ENCODE results near the gene FAM83C.
"Not testable (repeated sequence)": the region's sequence is repeated elsewhere in the genome, so short reads cannot be mapped to it uniquely, and the experiment has no call there.

FAM83C gene

DNA sequence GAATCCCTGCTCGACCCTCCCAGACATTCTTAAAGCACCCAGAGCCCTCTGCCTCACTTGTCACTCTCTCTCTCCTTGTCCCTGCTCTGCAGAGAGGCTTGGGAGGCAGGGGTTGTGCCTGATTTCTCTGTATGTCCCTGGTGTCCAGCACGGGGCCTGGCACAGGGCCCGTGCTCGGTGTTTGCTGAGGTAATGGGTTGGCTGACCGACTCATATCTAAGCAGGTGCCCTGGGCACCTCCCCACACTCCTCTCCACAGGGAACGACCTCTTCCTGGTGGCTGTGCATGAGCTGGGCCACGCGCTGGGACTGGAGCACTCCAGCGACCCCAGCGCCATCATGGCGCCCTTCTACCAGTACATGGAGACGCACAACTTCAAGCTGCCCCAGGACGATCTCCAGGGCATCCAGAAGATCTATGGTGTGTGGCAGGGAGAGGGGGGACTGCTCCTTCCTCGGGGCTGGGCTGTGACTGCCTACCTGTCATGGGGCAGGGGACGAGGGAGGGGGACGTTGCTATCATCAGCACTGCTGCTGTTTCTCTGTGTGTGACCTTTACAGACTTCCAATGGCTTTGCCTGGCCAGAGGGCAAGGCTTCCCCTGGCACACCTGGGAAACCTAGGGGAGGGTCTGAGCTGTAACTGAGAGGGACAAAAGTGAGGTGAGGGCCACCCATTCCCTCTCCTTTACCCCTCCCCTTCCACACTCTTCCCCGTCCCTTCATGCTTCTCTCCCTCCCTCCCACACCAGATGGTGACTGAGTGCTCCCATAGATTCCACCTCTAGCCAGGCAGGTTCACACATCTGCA is 28.5 kb downstream of the FAM83C start:
- DNase-seq (ENCODE audit: low read depth), result no peak

DNA sequence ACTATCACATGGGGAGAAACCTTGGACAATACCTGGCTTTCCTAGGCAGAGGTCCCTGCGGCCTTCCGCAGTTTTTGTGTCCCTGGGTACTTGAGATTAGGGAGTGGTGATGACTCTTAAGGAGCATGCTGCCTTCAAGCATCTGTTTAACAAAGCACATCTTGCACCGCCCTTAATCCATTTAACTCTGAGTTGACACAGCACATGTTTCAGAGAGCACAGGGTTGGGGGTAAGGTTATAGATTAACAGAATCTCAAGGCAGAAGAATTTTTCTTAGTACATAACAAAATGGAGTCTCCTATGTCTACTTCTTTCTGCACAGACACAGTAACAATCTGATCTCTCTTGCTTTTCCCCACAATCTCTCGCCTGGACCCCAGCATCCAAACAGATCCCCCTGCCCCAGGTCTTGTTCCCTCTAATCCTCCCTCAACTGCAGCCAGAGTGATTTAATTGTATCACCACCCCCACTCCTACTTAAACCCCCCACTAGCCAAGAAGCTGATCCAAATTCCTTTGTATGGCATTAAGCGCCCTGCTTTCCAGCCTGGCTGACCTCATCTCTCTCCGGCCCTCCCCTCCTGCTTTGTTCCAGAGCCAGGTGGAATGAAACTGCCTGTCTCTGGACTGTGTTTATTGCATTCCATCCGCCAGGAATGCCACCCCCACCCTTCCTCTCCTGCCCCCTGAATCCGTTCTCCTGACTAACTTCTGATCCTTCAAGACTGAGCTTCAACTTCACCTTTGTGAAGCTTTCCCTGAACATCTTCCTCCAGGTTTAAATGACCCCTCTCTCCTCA is 29.3 kb downstream of the FAM83C start:
- peak; percentile 77 for DNase-seq (ENCODE audit: low read depth)

DNA sequence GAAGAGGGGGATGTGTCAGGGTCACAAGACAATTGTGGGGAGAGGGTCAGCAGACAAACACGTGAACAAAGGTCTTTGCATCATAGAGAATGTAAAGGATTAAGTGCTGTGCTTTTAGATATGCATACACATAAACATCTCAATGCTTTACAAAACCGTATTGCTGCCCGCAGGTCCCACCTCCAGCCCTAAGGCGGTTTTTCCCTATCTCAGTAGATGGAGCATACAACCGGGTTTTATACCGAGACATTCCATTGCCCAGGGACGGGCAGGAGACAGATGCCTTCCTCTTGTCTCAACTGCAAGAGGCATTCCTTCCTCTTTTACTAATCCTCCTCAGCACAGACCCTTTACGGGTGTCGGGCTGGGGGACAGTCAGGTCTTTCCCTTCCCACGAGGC is 29.9 kb downstream of the FAM83C start:
- DNase-seq (ENCODE audit: low read depth), result not testable (repeated sequence)

DNA sequence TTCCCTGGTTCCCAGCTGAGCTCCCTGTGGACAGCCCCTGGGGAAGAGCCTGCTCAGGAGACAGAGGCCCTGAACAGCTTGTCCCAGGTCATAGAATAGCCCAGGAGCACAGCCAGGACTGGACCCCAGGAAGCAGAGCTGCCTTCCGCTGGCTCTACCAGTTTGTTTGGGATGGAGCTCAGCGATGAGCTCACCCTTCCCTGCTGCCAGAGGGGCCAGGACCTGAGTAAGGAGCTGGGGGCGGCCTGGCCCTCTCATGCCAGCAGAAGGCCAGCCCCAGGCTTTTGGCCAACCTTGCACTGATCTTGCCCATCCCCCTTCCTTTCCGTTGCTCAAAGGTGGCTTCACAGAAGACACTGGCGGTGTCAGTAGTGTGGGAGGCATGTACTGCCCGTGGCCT is 31.8 kb downstream of the FAM83C start:
- DNase-seq (ENCODE audit: low read depth), result no peak

DNA sequence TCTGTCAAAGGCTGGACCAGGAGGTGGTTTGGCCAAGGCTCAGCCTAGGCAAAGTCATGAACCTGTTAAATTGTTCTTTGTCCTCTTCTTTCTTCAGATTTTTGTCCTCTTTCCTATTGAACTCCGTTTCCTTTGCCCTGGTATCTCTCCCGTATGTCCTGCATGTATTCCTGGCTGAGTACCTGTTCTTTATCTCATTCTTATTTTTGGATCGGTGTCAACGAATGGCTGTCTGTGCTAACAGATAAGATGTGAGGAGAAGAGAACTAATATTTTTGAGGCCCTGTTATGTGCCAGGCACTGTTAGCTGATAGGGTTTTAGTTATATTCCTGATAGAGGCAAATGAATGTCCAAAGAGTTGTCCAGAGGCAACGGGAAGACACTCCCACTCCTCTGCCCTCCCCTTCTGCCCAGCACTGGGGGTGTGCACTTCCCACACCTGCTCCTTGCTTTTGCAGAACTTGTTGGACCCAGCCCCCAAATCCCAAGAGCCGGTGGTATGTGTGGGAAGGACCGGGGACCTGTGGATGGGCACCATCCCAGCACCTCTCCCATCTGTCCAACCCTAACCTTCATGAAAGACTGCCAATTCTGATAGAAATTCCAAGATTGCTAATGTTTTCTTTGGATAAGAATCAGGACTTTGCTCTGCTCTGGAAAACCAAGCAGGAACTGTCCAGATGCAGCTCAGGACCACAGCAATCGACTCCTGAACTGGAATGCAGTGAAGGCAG is 34.9 kb downstream of the FAM83C start:
- DNase-seq (ENCODE audit: low read depth), result peak; percentile 59

DNA sequence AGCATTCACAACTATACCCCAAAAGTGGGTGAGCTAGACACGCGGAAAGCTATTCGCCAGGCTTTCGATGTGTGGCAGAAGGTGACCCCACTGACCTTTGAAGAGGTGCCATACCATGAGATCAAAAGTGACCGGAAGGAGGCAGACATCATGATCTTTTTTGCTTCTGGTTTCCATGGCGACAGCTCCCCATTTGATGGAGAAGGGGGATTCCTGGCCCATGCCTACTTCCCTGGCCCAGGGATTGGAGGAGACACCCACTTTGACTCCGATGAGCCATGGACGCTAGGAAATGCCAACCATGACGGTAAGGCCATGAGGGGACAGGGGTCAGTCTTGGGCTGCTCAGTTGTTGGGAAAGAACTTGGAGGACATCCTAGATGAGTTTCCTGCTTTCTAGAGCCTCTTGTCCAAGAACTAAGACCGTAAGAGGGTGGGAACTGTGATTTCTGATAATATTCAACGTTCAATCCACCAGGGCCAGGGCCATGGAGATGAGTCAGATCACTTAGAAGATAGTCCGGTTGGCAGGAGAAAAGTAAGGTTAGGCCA is 37.7 kb downstream of the FAM83C start:
- no peak for DNase-seq (ENCODE audit: low read depth)

DNA sequence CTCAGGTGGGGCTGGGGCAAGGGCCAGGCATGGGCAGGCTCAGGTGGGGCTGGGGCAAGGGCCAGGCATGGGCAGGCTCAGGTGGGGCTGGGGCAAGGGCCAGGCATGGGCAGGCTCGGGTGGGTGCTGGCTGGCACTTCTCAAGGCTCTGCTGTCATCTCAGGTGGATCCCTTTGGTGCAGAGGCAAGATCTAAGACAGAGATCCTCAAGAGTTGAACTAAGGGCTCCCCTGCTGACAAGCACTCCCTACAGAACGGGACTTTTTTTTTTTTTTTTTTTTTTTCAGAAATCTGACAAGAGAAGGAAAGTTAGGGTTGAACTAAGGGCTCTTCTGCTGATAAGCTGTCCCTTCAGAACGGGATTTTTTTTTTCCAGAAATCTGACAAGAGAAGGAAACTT is 39.2 kb downstream of the FAM83C start:
- no peak for DNase-seq (ENCODE audit: low read depth)

DNA sequence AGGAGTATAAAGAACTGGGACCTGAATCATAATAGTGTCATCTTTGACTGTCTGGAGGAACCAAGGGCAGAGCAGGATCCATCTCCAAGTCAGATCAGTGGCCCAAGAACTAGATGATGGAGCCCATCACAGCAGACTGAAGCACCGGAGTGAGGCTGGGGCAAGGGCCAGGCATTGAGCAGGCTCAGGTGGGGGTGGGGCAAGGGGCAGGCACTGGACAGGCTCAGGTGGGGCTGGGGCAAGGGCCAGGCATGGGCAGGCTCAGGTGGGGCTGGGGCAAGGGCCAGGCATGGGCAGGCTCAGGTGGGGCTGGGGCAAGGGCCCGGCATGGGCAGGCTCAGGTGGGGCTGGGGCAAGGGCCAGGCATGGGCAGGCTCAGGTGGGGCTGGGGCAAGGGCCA is 39.6 kb downstream of the FAM83C start:
- DNase-seq (ENCODE audit: low read depth), result not testable (repeated sequence)

DNA sequence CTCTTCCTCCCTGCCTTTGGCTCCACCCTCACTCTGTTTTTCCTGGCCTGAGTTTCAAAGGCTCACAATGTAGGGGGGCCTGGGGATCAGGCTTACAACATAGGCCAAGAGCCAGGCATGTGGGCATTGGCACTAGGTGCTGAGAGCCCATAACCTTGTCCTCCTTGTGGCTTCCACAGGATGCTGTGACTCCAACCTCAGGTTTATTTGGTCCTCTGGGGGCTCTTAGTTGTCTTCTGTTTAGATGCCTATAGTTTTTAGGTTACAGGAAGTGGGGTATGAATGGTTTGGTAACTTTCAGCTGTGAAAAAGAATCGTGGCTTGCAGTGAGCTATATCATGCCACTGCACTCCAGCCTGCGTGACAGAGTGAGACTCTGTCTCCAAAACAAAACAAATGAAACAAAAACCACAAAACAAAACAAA is 40.2 kb downstream of the FAM83C start:
- DNase-seq (ENCODE audit: low read depth), result no peak

DNA sequence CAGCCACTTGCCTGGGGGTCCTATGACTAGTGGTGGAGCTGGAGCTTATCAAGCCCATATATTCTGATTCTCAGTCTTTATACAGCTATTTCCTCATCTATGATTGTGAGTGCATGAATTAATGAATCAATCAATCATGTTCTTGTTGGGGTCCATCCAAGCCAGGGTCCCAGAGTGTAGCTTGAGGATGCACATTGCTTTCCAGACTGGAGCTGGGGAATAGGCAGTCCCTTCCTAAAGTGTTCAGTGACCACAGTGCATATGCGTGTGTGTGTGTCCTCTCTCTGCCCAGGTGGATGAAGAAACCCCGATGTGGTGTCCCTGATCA is 40.6 kb downstream of the FAM83C start:
- DNase-seq (ENCODE audit: low read depth), result no peak

DNA sequence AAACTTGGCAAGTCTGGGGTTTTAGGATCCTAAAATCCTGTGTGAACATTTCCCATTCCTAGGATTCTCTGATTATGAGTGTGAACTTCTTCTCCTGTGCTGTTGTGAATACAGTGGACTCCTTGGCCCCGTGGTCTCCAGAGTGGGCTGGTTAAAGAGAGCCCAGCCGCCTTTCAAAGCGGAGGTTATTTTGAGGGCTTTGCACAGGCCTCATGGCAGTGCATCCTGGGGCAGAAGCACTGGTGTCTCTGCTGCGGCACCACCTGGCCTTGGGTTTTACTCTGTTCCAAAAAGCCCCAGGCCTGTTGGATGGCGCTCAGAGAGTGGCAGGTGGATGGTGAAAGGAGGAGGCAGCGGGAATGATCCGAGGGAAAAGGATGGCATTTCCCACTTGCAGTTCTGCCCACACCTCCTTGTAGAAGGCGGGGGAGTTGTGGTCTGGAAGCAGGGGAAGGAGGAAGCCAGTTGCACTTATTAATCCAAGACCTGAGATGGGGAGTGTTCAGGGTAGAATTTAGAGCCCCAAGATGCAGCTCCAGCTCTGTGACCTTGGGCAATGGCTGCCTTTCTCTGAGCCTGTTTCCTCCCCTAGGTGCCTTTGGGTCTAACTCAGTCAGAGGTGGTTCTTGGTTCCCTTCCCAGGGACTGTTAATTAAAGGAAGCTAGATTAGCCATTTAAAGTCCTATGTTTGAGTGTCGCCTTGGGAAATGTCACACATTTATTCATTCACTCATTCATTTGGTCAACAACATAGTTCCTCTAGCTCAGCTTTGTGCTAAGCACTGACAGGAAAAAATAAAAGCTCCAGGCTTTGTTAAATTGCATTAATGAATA is 43.4 kb downstream of the FAM83C start:
- DNase-seq (ENCODE audit: low read depth), result peak; percentile 54

DNA sequence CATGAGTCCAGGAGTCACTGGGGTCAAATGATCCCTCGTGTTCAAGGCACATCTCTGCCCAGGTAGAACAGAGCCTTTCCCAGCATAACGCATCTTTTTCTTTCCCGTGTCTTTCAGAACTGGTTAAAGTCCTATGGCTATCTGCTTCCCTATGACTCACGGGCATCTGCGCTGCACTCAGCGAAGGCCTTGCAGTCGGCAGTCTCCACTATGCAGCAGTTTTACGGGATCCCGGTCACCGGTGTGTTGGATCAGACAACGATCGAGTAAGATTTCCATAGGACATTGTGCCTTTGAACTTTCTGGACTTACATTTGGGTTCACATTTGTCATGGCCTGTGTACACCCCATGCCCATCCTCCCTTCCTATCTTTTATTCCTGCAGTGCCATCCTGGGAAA is 45.5 kb downstream of the FAM83C start:
- DNase-seq (ENCODE audit: low read depth), result no peak

DNA sequence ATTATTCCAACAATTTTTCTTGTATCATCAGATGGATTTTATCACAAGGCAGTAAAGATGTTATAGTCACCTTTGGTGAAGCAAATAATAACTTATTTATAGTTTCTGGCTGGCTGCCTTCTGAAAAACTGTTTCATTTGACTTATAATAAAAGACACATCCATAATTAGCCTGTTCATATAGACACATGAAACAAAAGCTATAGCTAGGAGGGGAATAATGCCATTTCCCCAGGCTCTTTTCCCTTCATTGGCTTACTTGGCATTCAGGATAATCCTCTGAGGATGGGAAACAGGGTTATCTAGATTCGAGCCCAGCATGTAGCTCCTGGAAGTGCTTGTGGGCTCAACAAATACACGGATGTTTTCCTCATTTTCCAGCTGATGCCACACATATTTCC is 48.2 kb downstream of the FAM83C start:
- DNase-seq (ENCODE audit: low read depth), result no peak

DNA sequence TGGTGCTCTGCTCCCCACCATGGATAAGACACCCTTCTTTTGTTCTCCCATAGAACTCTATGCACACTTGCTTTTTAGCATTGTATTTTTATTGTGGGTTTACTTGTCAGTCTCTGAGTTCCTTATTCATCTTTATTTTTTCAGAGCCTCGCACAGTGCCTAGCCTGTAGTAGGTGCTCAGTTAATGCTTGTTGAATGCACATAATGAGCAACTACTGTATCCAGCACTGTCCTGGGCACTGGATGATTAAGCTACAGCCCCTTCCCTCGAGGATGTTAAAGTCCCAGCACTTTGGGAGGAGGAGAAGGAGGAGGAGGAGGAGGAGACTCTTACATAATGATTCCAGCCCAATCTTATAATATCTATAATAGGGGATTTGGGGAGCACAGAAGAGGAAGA is 48.9 kb downstream of the FAM83C start:
- no peak for DNase-seq (ENCODE audit: low read depth)

DNA sequence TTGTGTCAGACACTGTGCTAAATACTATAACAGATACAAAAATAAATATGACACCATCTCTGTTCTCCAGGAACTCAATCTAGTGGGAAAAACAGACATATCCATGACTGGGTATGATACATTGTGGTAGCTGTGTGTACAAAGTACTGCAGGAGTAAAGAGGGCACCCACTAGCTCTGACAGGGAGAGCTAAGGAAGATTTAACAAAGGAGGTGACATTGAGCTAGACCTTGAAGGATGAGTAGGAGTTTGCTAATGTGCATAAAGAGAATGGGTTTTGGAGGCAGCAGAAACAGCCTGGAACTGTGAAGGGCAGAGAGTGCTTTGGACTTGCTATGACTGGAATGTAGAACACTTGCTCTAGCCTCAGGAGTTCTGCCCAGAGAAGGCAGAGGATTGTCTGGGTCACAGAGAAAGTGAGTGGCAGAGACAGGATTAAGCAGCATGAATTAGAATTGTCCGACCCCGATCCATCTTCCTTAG is 51.4 kb downstream of the FAM83C start:
- peak; percentile 32 for DNase-seq (ENCODE audit: low read depth)

DNA sequence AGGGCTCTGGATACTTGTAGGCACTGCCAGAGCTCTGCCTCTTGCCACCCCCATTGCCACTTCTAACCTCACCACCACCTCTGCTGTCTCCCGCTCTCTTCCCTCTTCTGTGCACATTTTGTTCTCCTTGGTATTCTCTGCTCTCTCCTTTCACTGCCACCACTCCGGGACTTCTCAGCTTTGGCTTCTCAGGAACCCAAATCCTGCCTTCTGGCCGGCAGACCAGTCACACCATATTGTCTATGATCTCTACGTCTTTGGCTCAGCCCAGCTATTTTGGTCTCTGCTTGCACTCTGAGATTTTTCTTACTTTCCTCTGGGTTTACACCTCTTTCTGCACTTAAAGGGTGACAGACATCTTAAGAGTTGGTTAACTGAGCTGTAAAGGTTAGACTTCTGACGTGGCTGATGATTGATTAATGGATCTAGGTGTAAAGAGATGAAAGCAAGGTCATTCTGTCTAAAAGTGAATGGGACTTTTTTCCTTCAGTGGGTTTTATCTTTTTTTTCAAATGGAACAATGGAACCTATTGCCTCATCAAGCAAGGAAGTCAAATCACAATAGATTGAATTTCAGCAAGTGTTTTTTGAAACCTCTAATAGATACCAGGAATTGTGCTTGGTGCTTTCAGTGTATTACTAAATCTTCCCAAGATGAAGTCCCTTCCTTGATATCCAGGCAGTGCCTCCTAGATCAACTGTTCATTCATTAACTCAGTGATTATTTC is 52.0 kb downstream of the FAM83C start:
- no peak for DNase-seq (ENCODE audit: low read depth)

DNA sequence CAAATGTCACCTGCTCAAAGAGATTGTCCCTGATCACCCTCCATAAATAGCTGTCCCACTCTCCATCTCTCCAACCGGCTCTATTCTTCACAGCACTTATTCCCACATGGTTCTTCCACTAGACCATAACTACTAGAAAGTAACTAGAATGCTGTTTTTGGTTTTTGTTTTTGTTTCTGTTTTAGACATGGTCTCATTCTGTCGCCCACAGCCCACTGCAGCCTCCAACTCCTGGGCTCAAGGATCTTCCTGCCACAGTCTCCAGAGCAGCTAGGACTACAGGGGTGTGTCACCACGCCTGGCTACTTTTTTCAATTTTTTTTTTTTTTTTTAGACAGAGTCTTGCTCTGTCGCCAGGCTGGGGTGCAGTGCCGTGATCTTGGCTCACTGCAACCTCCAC is 53.5 kb downstream of the FAM83C start:
- DNase-seq (ENCODE audit: low read depth), result no peak

DNA sequence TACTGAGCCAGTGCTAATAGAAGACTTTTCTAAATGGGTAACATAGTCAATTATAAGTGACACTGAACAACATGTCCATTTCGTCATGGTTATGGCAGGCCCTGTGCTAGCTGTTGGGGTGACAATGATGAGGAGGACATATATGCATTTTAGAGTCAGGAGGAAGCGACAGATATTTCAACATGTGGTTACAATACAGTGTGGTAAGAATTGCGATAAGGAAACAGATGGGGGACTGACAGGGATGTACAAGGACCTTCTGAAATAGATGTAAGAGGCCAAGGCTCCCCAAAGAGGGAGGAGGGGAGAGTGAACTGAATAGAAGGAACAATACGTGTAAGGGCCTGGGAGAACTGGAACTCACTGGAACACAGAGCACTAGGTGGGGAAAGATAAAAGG is 54.1 kb downstream of the FAM83C start:
- no peak for DNase-seq (ENCODE audit: low read depth)

DNA sequence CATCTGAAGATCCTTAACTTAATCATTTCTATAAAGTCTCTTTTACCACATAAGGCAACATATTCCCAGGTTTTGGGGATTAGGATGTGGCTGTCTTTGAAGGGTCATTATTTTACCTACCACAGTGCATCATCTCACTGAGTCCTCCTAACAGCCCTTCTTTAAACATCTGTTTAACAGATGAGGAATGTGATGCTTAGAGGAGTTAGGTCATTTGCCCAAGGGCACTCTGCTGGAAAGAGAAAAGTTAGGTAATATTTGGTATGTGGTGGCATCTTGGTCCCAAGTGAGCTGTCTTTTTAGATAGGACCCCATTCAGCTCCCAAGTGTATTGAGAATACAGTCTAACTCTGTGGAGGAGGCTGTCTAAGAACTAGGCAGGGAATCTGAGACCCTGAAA is 54.7 kb downstream of the FAM83C start:
- peak; percentile 55 for DNase-seq (ENCODE audit: low read depth)

DNA sequence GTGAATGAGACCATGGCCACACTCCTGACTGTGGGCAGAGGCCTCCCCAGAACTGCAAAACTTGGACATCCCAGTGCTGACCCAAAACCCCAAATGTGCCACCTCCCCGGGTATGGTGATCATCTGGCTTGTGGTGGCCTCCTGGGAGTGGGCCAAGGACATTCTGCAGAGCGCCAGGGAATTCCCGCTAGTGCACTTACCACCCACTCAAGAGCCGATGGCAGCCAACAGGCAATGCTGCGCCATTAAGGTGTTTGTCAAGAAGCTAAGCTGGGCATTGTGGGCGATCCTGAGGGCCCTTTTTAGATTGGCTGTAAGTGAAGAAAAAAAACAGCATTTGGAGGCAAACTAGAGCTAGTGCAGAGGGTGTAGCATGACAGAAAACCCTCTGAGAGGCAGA is 56.3 kb downstream of the FAM83C start:
- DNase-seq (ENCODE audit: low read depth), result no peak
